ENCODE results near the gene RHBDL3. TPM values are rescaled to one million over a fixed set of nuclear protein-coding genes. Genes with fewer than 3 reads are reported as not detected.

The RHBDL3 gene
- total and polyA plus RNA-seq, 4 donors = 0.14 to 0.51 (median 0.25) TPM

GRCh38 chr17:32289471-32290070 is 23.9 kb downstream of the RHBDL3 start:
- Histone ChIP-seq H3K27me3 (ENCODE audit: control insufficient read depth in 3 of 3, insufficient read depth in 3 of 3, low read length in 2 of 3) (no peaks in the 10 kb centered on the region), H3K9ac (ENCODE audit: insufficient read depth in 1 of 2, low read length in 2 of 2) (no peak overlapping the region), H3K36me3 (ENCODE audit: control insufficient read depth in 4 of 4, insufficient read depth in 4 of 4, low read length in 4 of 4) (no peaks in the 10 kb centered on the region), H3K9me3 (ENCODE audit: control insufficient read depth in 4 of 4, insufficient read depth in 3 of 4, low read length in 3 of 4) (no peaks in the 10 kb centered on the region), H3K27ac (ENCODE audit: low read depth in 1 of 2, low read length in 1 of 2) (no peak overlapping the region), H3K4me1 (ENCODE audit: control insufficient read depth in 5 of 5, insufficient read depth in 5 of 5, low read length in 5 of 5) (peaks cover 0 to 3% (median 0%) of the 10 kb centered on the region in 5 donors), H3K4me3 (no peak overlapping the region)
- no peak for TF ChIP-seq CTCF (IDR thresholded peaks at IDR 0.05; ENCODE audit: control extremely low read depth, extremely low read depth)
- ATAC-seq (ENCODE audit: insufficient read depth, low FRiP score) (no peak), DNase-seq (no peak)
- WGBS, 2 donors = 91% methylated on average over 9 of the region's 9 CpGs

- WGBS, 2 donors = 73 to 79% methylated on average over 4 of the region's 4 CpGs
- no peaks in the 10 kb centered on the region for H3K9me3 ChIP-seq (ENCODE audit: control insufficient read depth in 4 of 4, insufficient read depth in 3 of 4, low read length in 3 of 4)
- TF ChIP-seq CTCF (IDR thresholded peaks at IDR 0.05; ENCODE audit: control extremely low read depth, extremely low read depth) = no peak
- H3K36me3 ChIP-seq (ENCODE audit: control insufficient read depth in 4 of 4, insufficient read depth in 4 of 4, low read length in 4 of 4) = no peaks in the 10 kb centered on the region
- no peak overlapping the region for H3K27ac ChIP-seq (ENCODE audit: low read depth in 1 of 2, low read length in 1 of 2)
- no peak overlapping the region for H3K9ac ChIP-seq (ENCODE audit: insufficient read depth in 1 of 2, low read length in 2 of 2)
- H3K4me3 ChIP-seq = no peak overlapping the region
- H3K27me3 ChIP-seq (ENCODE audit: control insufficient read depth in 3 of 3, insufficient read depth in 3 of 3, low read length in 2 of 3) = no peaks in the 10 kb centered on the region
- peaks cover 0 to 3% (median 0%) of the 10 kb centered on the region in 5 donors for H3K4me1 ChIP-seq (ENCODE audit: control insufficient read depth in 5 of 5, insufficient read depth in 5 of 5, low read length in 5 of 5)
- peak in 1 of 3 donors; percentile 33 for DNase-seq
- ATAC-seq (ENCODE audit: insufficient read depth, low FRiP score) = no peak
Observed at GRCh38 chr17:32292094-32292493, 26.5 kb downstream of the RHBDL3 start.

GRCh38 chr17:32297424-32297823 is 31.8 kb downstream of the RHBDL3 start:
- H3K27ac ChIP-seq (ENCODE audit: low read depth in 1 of 2, low read length in 1 of 2) = no peak overlapping the region
- TF ChIP-seq CTCF (IDR thresholded peaks at IDR 0.05; ENCODE audit: control extremely low read depth, extremely low read depth) = no peak
- WGBS, 2 donors = 98% methylated on average over 2 of the region's 2 CpGs
- DNase-seq (no peak), ATAC-seq (ENCODE audit: insufficient read depth, low FRiP score) (no peak)
- H3K4me1 ChIP-seq (ENCODE audit: control insufficient read depth in 5 of 5, insufficient read depth in 5 of 5, low read length in 5 of 5) = no peaks in the 10 kb centered on the region
- no peaks in the 10 kb centered on the region for H3K27me3 ChIP-seq (ENCODE audit: control insufficient read depth in 3 of 3, insufficient read depth in 3 of 3, low read length in 2 of 3)
- H3K9ac ChIP-seq (ENCODE audit: insufficient read depth in 1 of 2, low read length in 2 of 2) = no peak overlapping the region
- H3K36me3 ChIP-seq (ENCODE audit: control insufficient read depth in 4 of 4, insufficient read depth in 4 of 4, low read length in 4 of 4) = no peaks in the 10 kb centered on the region
- H3K4me3 ChIP-seq = no peak overlapping the region
- no peaks in the 10 kb centered on the region for H3K9me3 ChIP-seq (ENCODE audit: control insufficient read depth in 4 of 4, insufficient read depth in 3 of 4, low read length in 3 of 4)

- 94% methylated on average over 6 of the region's 6 CpGs for WGBS, 2 donors
- TF ChIP-seq CTCF (IDR thresholded peaks at IDR 0.05; ENCODE audit: control extremely low read depth, extremely low read depth) = no peak
- Histone ChIP-seq H3K4me1 (ENCODE audit: control insufficient read depth in 5 of 5, insufficient read depth in 5 of 5, low read length in 5 of 5) (no peaks in the 10 kb centered on the region), H3K36me3 (ENCODE audit: control insufficient read depth in 4 of 4, insufficient read depth in 4 of 4, low read length in 4 of 4) (no peaks in the 10 kb centered on the region), H3K9ac (ENCODE audit: insufficient read depth in 1 of 2, low read length in 2 of 2) (no peak overlapping the region), H3K27me3 (ENCODE audit: control insufficient read depth in 3 of 3, insufficient read depth in 3 of 3, low read length in 2 of 3) (no peaks in the 10 kb centered on the region), H3K4me3 (no peak overlapping the region), H3K9me3 (ENCODE audit: control insufficient read depth in 4 of 4, insufficient read depth in 3 of 4, low read length in 3 of 4) (no peaks in the 10 kb centered on the region), H3K27ac (ENCODE audit: low read depth in 1 of 2, low read length in 1 of 2) (no peak overlapping the region)
- ATAC-seq (ENCODE audit: insufficient read depth, low FRiP score) = no peak
- no peak for DNase-seq
Observed at GRCh38 chr17:32297860-32298259, 32.2 kb downstream of the RHBDL3 start.
